Measurements from ENCODE around the gene DNAH14. TPM values are rescaled to one million over a fixed set of nuclear protein-coding genes. Genes with fewer than 3 reads are reported as not detected.

The DNAH14 gene
- total and polyA plus RNA-seq, 2 of the 13 experiments (the other 11 are each of a cell fraction or from before 2014, with no cell fraction given): 4.5 to 27.5 TPM

DNA sequence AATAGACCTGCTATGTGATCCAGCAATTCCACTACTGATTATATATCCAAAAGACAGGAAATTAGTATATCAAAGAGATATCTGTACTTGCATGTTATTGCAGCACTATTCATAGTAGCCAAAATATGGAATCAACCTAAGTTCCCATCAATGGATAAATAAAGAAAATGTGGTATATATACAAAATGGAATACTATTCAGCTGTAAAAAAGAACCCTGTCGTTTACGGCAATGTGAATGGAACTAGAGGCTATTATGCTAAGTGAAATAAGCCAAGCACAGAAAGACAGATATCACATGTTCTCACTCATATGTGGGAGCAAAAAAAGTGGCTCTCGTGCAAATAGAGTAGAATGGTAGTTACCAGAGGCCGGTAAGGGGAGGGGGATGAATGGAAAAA is 9.2 kb downstream of the DNAH14 start:
- intact Hi-C loops (cut with micrococcal nuclease; ENCODE audit: unreplicated experiment): no loop called here
- ATAC-seq: no peak
- TF ChIP-seq, protein P1, sequence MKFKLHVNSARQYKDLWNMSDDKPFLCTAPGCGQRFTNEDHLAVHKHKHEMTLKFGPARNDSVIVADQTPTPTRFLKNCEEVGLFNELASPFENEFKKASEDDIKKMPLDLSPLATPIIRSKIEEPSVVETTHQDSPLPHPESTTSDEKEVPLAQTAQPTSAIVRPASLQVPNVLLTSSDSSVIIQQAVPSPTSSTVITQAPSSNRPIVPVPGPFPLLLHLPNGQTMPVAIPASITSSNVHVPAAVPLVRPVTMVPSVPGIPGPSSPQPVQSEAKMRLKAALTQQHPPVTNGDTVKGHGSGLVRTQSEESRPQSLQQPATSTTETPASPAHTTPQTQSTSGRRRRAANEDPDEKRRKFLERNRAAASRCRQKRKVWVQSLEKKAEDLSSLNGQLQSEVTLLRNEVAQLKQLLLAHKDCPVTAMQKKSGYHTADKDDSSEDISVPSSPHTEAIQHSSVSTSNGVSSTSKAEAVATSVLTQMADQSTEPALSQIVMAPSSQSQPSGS (CRISPR knock-in tag; IDR thresholded peaks at IDR 0.05): no peak
- TF ChIP-seq, protein P2, sequence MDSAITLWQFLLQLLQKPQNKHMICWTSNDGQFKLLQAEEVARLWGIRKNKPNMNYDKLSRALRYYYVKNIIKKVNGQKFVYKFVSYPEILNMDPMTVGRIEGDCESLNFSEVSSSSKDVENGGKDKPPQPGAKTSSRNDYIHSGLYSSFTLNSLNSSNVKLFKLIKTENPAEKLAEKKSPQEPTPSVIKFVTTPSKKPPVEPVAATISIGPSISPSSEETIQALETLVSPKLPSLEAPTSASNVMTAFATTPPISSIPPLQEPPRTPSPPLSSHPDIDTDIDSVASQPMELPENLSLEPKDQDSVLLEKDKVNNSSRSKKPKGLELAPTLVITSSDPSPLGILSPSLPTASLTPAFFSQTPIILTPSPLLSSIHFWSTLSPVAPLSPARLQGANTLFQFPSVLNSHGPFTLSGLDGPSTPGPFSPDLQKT (CRISPR knock-in tag; IDR thresholded peaks at IDR 0.05; ENCODE audit: borderline replicate concordance): no peak
- TF ChIP-seq BCL6 (CRISPR knock-in tag; IDR thresholded peaks at IDR 0.05) (no peak), ZNF775 (CRISPR knock-in tag; IDR thresholded peaks at IDR 0.05; ENCODE audit: borderline replicate concordance) (no peak), CBX5 (CRISPR knock-in tag; IDR thresholded peaks at IDR 0.05; ENCODE audit: borderline replicate concordance) (no peak), ZC3H13 (CRISPR knock-in tag; IDR thresholded peaks at IDR 0.05) (no peak), ZNF720 (CRISPR knock-in tag; IDR thresholded peaks at IDR 0.05) (no peak), ZNF264 (CRISPR knock-in tag; IDR thresholded peaks at IDR 0.05) (no peak), CHD2 (IDR thresholded peaks at IDR 0.05; ENCODE audit: low read depth, low read length) (no peak), ZMYM3 (CRISPR knock-in tag; IDR thresholded peaks at IDR 0.05) (no peak), ZNF382 (CRISPR knock-in tag; IDR thresholded peaks at IDR 0.05; ENCODE audit: borderline replicate concordance) (no peak)
- TF ChIP-seq, protein P3, sequence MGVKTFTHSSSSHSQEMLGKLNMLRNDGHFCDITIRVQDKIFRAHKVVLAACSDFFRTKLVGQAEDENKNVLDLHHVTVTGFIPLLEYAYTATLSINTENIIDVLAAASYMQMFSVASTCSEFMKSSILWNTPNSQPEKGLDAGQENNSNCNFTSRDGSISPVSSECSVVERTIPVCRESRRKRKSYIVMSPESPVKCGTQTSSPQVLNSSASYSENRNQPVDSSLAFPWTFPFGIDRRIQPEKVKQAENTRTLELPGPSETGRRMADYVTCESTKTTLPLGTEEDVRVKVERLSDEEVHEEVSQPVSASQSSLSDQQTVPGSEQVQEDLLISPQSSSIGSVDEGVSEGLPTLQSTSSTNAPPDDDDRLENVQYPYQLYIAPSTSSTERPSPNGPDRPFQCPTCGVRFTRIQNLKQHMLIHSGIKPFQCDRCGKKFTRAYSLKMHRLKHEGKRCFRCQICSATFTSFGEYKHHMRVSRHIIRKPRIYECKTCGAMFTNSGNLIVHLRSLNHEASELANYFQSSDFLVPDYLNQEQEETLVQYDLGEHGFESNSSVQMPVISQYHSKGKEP (CRISPR knock-in tag; IDR thresholded peaks at IDR 0.05): no peak
- TF ChIP-seq, protein P4, sequence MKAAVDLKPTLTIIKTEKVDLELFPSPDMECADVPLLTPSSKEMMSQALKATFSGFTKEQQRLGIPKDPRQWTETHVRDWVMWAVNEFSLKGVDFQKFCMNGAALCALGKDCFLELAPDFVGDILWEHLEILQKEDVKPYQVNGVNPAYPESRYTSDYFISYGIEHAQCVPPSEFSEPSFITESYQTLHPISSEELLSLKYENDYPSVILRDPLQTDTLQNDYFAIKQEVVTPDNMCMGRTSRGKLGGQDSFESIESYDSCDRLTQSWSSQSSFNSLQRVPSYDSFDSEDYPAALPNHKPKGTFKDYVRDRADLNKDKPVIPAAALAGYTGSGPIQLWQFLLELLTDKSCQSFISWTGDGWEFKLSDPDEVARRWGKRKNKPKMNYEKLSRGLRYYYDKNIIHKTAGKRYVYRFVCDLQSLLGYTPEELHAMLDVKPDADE (CRISPR knock-in tag; IDR thresholded peaks at IDR 0.05): no peak
- TF ChIP-seq, protein P5, sequence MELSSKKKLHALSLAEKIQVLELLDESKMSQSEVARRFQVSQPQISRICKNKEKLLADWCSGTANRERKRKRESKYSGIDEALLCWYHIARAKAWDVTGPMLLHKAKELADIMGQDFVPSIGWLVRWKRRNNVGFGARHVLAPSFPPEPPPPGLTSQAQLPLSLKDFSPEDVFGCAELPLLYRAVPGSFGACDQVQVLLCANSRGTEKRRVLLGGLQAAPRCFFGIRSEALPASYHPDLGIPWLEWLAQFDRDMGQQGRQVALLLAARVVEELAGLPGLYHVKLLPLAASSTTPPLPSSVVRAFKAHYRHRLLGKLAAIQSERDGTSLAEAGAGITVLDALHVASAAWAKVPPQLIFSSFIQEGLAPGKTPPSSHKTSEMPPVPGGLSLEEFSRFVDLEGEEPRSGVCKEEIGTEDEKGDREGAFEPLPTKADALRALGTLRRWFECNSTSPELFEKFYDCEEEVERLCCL (CRISPR knock-in tag; IDR thresholded peaks at IDR 0.05; ENCODE audit: borderline replicate concordance): no peak
- TF ChIP-seq, protein P6, sequence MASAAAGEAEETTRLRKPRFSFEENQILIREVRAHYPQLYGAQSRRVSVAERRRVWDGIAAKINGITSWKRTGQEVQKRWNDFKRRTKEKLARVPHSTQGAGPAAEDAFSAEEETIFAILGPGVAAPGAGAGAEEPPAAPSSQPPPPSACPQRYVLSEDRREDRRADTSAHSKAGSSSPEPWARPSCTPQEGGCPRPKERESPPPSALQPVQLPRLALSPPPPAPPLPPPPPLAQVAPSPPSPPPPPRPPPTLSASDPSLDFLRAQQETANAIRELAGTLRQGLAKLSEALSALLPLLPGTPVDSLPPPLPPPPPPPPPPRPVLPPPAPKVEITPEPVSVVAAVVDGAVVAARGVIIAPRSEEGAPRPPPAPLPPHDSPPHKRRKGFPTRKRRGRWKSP (CRISPR knock-in tag; IDR thresholded peaks at IDR 0.05): no peak
- TF ChIP-seq, protein P7, sequence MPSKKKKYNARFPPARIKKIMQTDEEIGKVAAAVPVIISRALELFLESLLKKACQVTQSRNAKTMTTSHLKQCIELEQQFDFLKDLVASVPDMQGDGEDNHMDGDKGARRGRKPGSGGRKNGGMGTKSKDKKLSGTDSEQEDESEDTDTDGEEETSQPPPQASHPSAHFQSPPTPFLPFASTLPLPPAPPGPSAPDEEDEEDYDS (CRISPR knock-in tag; IDR thresholded peaks at IDR 0.05): no peak

More for the DNA sequence above, 9.2 kb downstream of the DNAH14 start:
- Histone ChIP-seq H3K4me1 (ENCODE audit: insufficient read depth, low read length) (no peaks in the 10 kb centered on the region), H3K4me2 (ENCODE audit: low read depth, low read length) (no peak overlapping the region), H3K36me3 (replicated peaks in 1 of 2; ENCODE audit: control insufficient read depth in 1 of 2, insufficient read depth in 2 of 2, low read length in 2 of 2) (no peaks in the 10 kb centered on the region), H3K79me2 (ENCODE audit: insufficient read depth, low read length) (peaks cover under 1% of the 10 kb centered on the region), H3K9me3 (ENCODE audit: low read length) (peaks cover 31% of the 10 kb centered on the region), H3K9ac (ENCODE audit: insufficient read depth, low read depth, low read length) (no peak overlapping the region), H2AFZ (ENCODE audit: low read length) (no peak overlapping the region), H3K4me3 (replicated peaks in 1 of 3; ENCODE audit: insufficient read depth in 1 of 3, low read depth in 2 of 3, low read length in 3 of 3) (no peak overlapping the region), H3K27me3 (ENCODE audit: control insufficient read depth in 1 of 2, insufficient read depth in 2 of 2, low read length in 2 of 2) (no peaks in the 10 kb centered on the region), H3K27ac (ENCODE audit: extremely low read length, insufficient read depth, low read length) (no peak overlapping the region), H4K20me1 (ENCODE audit: insufficient read depth, low read length) (no peaks in the 10 kb centered on the region)
- WGBS (ENCODE audit: low lambda C conversion rate): 94% methylated on average over 4 of the region's 4 CpGs
- BruUV-seq (replicated peaks): no TSS peak
- ChIA-PET POLR2A (no interaction called here), CTCF (ENCODE audit: low intra/inter-chr PET ratio, low total read pairs) (no interaction called here)
- FAIRE-seq: no peak
- no peak for DNase-seq (ENCODE audit: low spot score)
- in situ Hi-C loops (cut with HindIII; ENCODE audit: extremely low pct_ligation_motif_present, low pct_unique_long_range_greater_than_20kb): no loop called here
